Neural progenitor cell (in vitro differentiated cells): ENCODE results near the gene PDIA5.
"Not testable (repeated sequence)": the region's sequence is repeated elsewhere in the genome, so short reads cannot be mapped to it uniquely, and the experiment has no call there.

Source experiments
- EZH2 ChIP-seq: fragments of 200-600 bp; sonication (generic); IDR thresholded peaks from 2 replicates; pipeline ENCODE4 v1.6.1; 2017; ENCODE audit warnings: antibody characterized with exemption, mild to moderate bottlenecking, moderate library complexity
- EZH2phosphoT487 ChIP-seq: fragments of 200-600 bp; sonication (generic); IDR thresholded peaks from 2 replicates; pipeline ENCODE4 v1.6.1; 2017; ENCODE audit warnings: antibody characterized with exemption
- TF ChIP-seq, protein P1 (sequence below): fragments of 200-600 bp; sonication (generic); IDR thresholded peaks from 2 replicates; pipeline ENCODE4 v1.5.1; 2017; ENCODE audit warnings: antibody characterized with exemption, mild to moderate bottlenecking

DNA sequence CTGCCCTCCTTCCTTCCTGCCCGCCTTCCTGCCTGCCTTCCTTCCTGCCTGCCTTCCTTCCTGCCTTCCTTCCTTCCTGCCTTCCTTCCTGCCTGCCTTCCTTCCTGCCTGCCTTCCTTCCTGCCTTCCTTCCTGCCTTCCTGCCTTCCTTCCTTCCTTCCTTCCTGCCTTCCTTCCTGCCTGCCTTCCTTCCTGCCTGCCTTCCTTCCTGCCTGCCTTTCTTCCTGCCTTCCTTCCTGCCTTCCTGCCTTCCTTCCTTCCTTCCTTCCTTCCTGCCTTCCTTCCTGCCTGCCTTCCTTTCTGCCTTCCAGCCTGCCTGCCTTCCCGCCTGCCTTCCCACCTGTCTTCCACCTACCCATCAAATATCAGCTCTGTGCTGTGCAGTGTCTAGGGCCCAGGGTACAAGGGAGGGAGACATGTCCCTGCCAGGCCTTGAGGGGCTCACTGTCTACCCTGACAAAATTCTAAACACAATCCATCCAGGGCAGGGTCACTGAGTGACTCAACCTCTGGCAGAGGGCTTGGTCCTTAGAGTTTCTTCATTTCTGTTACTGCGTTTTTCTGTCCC, 85.1 kb downstream of the PDIA5 start:
- TF ChIP-seq, protein P1, sequence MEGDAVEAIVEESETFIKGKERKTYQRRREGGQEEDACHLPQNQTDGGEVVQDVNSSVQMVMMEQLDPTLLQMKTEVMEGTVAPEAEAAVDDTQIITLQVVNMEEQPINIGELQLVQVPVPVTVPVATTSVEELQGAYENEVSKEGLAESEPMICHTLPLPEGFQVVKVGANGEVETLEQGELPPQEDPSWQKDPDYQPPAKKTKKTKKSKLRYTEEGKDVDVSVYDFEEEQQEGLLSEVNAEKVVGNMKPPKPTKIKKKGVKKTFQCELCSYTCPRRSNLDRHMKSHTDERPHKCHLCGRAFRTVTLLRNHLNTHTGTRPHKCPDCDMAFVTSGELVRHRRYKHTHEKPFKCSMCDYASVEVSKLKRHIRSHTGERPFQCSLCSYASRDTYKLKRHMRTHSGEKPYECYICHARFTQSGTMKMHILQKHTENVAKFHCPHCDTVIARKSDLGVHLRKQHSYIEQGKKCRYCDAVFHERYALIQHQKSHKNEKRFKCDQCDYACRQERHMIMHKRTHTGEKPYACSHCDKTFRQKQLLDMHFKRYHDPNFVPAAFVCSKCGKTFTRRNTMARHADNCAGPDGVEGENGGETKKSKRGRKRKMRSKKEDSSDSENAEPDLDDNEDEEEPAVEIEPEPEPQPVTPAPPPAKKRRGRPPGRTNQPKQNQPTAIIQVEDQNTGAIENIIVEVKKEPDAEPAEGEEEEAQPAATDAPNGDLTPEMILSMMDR = not testable (repeated sequence)
- TF ChIP-seq EZH2, EZH2phosphoT487: not testable (repeated sequence)
